GM12874 (cell line): Measurements from ENCODE around the gene REM1.

Experiments
- CTCF ChIP-seq: IDR thresholded peaks from 2 replicates; pipeline ENCODE4 v1.5.1; 2011; ENCODE audit warnings: low read depth, mild to moderate bottlenecking, control low read depth, low read length, moderate library complexity; ENCODE audit not compliant: insufficient read depth

REM1 gene

GRCh38 chr20:31474758-31475427, at the start of gene REM1, which contains the start of gene DEFB124:
Gene REM1, plus strand, starts transcription at chr20:31475288. Its CDS starts 1,158 bp downstream, at chr20:31476446.
Gene DEFB124, minus strand, starts transcription at chr20:31475127. Its CDS starts 2,114 bp downstream, at chr20:31473013.
- TF ChIP-seq CTCF = no peak

GRCh38 chr20:31425797-31426196, 49.3 kb upstream of the REM1 start:
- TF ChIP-seq CTCF = no peak

- no peak for TF ChIP-seq CTCF
Observed at GRCh38 chr20:31430568-31431115, 44.4 kb upstream of the REM1 start.

GRCh38 chr20:31440012-31440659, 35.0 kb upstream of the REM1 start, which contains the start of gene DEFB123:
Gene DEFB123, plus strand, starts transcription at chr20:31440632. Its CDS starts 67 bp downstream, at chr20:31440699.
- TF ChIP-seq CTCF = peak; percentile 53

- no peak for TF ChIP-seq CTCF
Observed at GRCh38 chr20:31446084-31446819, 28.8 kb upstream of the REM1 start.

- no peak for TF ChIP-seq CTCF
Observed at GRCh38 chr20:31449511-31450414, 25.3 kb upstream of the REM1 start.
